Measurements from ENCODE around the gene NHERF1.

Gene NHERF1

GRCh38 chr17:74740173-74740572 is 8.3 kb upstream of the NHERF1 start:
- TF ChIP-seq FOXP2 (optimal IDR thresholded peaks at IDR 0.05; ENCODE audit: borderline replicate concordance, extremely low read depth, extremely low read length, insufficient read depth) (no peak), POLR2AphosphoS5 (IDR thresholded peaks at IDR 0.05; ENCODE audit: low read depth, low read length) (no peak), REST (IDR thresholded peaks at IDR 0.05; ENCODE audit: insufficient read depth in 1 of 2, low read depth in 2 of 2, low read length in 2 of 2) (no peak), TAF1 (IDR thresholded peaks at IDR 0.05; ENCODE audit: borderline replicate concordance, insufficient read depth, low read length) (no peak), SIN3A (IDR thresholded peaks at IDR 0.05; ENCODE audit: borderline replicate concordance, insufficient read depth, low read length) (no peak)

- TF ChIP-seq SIN3A (IDR thresholded peaks at IDR 0.05; ENCODE audit: borderline replicate concordance, insufficient read depth, low read length) = no peak
- no peak for TF ChIP-seq TAF1 (IDR thresholded peaks at IDR 0.05; ENCODE audit: borderline replicate concordance, insufficient read depth, low read length)
- TF ChIP-seq REST (IDR thresholded peaks at IDR 0.05; ENCODE audit: insufficient read depth in 1 of 2, low read depth in 2 of 2, low read length in 2 of 2) = no peak
- TF ChIP-seq POLR2AphosphoS5 (IDR thresholded peaks at IDR 0.05; ENCODE audit: low read depth, low read length) = no peak
- TF ChIP-seq FOXP2 (optimal IDR thresholded peaks at IDR 0.05; ENCODE audit: borderline replicate concordance, extremely low read depth, extremely low read length, insufficient read depth) = no peak
These were observed 7.6 kb upstream of the NHERF1 start for GRCh38 chr17:74740641-74741387.

GRCh38 chr17:74742153-74742515 is 6.3 kb upstream of the NHERF1 start:
- no peak for TF ChIP-seq TAF1 (IDR thresholded peaks at IDR 0.05; ENCODE audit: borderline replicate concordance, insufficient read depth, low read length)
- peak; percentile 14 for TF ChIP-seq FOXP2 (optimal IDR thresholded peaks at IDR 0.05; ENCODE audit: borderline replicate concordance, extremely low read depth, extremely low read length, insufficient read depth)
- TF ChIP-seq REST (IDR thresholded peaks at IDR 0.05; ENCODE audit: insufficient read depth in 1 of 2, low read depth in 2 of 2, low read length in 2 of 2) = no peak
- TF ChIP-seq POLR2AphosphoS5 (IDR thresholded peaks at IDR 0.05; ENCODE audit: low read depth, low read length) = no peak

GRCh38 chr17:74742978-74743545 is 5.4 kb upstream of the NHERF1 start:
- no peak for TF ChIP-seq SIN3A (IDR thresholded peaks at IDR 0.05; ENCODE audit: borderline replicate concordance, insufficient read depth, low read length)
- no peak for TF ChIP-seq FOXP2 (optimal IDR thresholded peaks at IDR 0.05; ENCODE audit: borderline replicate concordance, extremely low read depth, extremely low read length, insufficient read depth)
- TF ChIP-seq TAF1 (IDR thresholded peaks at IDR 0.05; ENCODE audit: borderline replicate concordance, insufficient read depth, low read length) = no peak
- TF ChIP-seq REST (IDR thresholded peaks at IDR 0.05; ENCODE audit: insufficient read depth in 1 of 2, low read depth in 2 of 2, low read length in 2 of 2) = no peak
- TF ChIP-seq POLR2AphosphoS5 (IDR thresholded peaks at IDR 0.05; ENCODE audit: low read depth, low read length) = no peak
